ENCODE measurements around the gene TSPAN5. TPM values are rescaled to one million over a fixed set of nuclear protein-coding genes. Genes with fewer than 3 reads are reported as not detected.

TSPAN5 gene
- total and polyA plus RNA-seq, 2 of the 4 experiments (the other 2 are of a cell fraction): 64.8 to 79.6 TPM

DNA sequence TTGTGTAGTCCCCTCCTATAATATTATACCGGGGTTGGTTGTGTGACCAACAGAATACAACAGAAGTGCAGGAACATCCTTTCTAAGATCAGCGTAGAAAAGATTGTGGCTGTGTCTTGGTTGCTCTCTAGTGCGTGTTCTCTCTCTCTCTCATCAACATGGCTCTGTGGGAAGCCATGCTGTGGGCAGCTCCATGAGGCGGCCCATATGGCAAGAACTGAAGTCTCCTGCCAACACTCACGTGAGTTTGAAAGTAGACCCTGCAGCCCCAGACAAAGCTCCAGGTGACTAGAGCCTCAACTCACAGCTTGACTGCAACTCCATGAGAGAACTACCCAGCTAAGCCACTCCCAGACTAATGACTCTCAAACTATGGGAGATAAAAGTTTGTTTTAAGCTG lies 118.7 kb downstream of the TSPAN5 start:
- WGBS, 2 experiments (ENCODE audit: extremely low coverage in 2 of 2, insufficient read length in 1 of 2): no CpG with 5 or more reads among the region's 5 CpGs
- Histone ChIP-seq H3K4me2 (ENCODE audit: low read depth, low read length) (no peak overlapping the region), H3K9ac (ENCODE audit: low read depth, low read length) (no peak overlapping the region), H3K9me1 (ENCODE audit: insufficient read depth, low read length) (peaks cover 12% of the 10 kb centered on the region), H3K27ac (ENCODE audit: insufficient read depth, low read length) (no peak overlapping the region), H3K79me1 (ENCODE audit: low read depth in 1 of 2, low read length in 2 of 2) (peaks cover 34 to 59% of the 10 kb centered on the region in 2 experiments), H3K4me1 (ENCODE audit: control insufficient read depth, insufficient read depth, low read length) (peaks cover 4% of the 10 kb centered on the region; the same call in 1 of the 2 replicates), H3K36me3 (ENCODE audit: control insufficient read depth, insufficient read depth, low read length) (no peaks in the 10 kb centered on the region; the same call in 1 of the 2 replicates), H2BK15ac (ENCODE audit: low read depth, low read length) (no peak overlapping the region), H2BK5ac (ENCODE audit: low read depth, low read length, poor library complexity, severe bottlenecking) (no peak overlapping the region), H3K9me3 (ENCODE audit: control insufficient read depth, insufficient read depth, low read length) (no peaks in the 10 kb centered on the region), H3K23ac (ENCODE audit: low read depth, low read length) (no peak overlapping the region), H2BK120ac (ENCODE audit: low read depth, low read length) (no peak overlapping the region), H3K4ac (ENCODE audit: low read depth, low read length) (no peak overlapping the region), H2BK20ac (ENCODE audit: low read depth, low read length) (no peak overlapping the region), H2AK5ac (ENCODE audit: low read depth, low read length) (no peak overlapping the region), H4K8ac (ENCODE audit: low read depth in 2 of 2, low read length in 2 of 2) (no peak overlapping the region), H2AFZ (replicated peaks; ENCODE audit: low read length, poor library complexity) (no peak overlapping the region), H3K27me3 (ENCODE audit: control insufficient read depth, insufficient read depth, low read length) (no peaks in the 10 kb centered on the region), H4K91ac (ENCODE audit: insufficient read depth, low read depth, low read length) (no peak overlapping the region), H4K5ac (ENCODE audit: low read depth, low read length) (no peak overlapping the region), H3K4me3 (ENCODE audit: insufficient read depth, low read depth, low read length) (no peak overlapping the region), H3K14ac (replicated peaks; ENCODE audit: low read depth, low read length) (no peak overlapping the region), H4K20me1 (ENCODE audit: insufficient read depth, low read length) (peaks cover 8% of the 10 kb centered on the region; the same call in 1 of the 2 replicates), H3K18ac (ENCODE audit: low read depth, low read length) (no peak overlapping the region), H3K56ac (ENCODE audit: extremely low read depth, insufficient read depth, low read length) (no peak overlapping the region), H2AK9ac (replicated peaks; ENCODE audit: low read depth, low read length, poor library complexity) (no peak overlapping the region)
- DNase-seq: no peak
- in situ Hi-C loops (cut with MboI; ENCODE audit: low sequenced_read_pairs) (no loop called here), dilution Hi-C loops (cut with HindIII; ENCODE audit: low sequenced_read_pairs, unreplicated experiment) (no loop called here), intact Hi-C loops (cut with micrococcal nuclease) (no loop called here)
- no peak; the same call in 1 of the 2 replicates for ATAC-seq (ENCODE audit: low read depth)
- ChIA-PET CTCF (interaction anchor here (1.4 kb wide), 1 partner anchor 24 kb away, joined by 3 read pairs; no protein-coding TSS in a partner anchor), POLR2A (ENCODE audit: unreplicated experiment) (no interaction called here)
- TF ChIP-seq RAD21 (IDR thresholded peaks at IDR 0.05; ENCODE audit: low read length) (no peak), CEBPB (IDR thresholded peaks at IDR 0.05; ENCODE audit: low read depth, low read length) (no peak), NFE2L2 (IDR thresholded peaks at IDR 0.05; ENCODE audit: low read depth, low read length) (no peak), BHLHE40 (IDR thresholded peaks at IDR 0.05; ENCODE audit: low read depth, low read length) (no peak), POLR2A (IDR thresholded peaks at IDR 0.05; ENCODE audit: low read depth, low read length) (no peak), CHD1 (IDR thresholded peaks at IDR 0.05; ENCODE audit: low read depth, low read length) (no peak), FOS (IDR thresholded peaks at IDR 0.05; ENCODE audit: low read depth, low read length) (no peak), RFX5 (IDR thresholded peaks at IDR 0.05; ENCODE audit: low read depth, low read length) (no peak)
- TF ChIP-seq, protein P1, sequence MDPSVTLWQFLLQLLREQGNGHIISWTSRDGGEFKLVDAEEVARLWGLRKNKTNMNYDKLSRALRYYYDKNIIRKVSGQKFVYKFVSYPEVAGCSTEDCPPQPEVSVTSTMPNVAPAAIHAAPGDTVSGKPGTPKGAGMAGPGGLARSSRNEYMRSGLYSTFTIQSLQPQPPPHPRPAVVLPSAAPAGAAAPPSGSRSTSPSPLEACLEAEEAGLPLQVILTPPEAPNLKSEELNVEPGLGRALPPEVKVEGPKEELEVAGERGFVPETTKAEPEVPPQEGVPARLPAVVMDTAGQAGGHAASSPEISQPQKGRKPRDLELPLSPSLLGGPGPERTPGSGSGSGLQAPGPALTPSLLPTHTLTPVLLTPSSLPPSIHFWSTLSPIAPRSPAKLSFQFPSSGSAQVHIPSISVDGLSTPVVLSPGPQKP (IDR thresholded peaks at IDR 0.05; ENCODE audit: borderline replicate concordance, low read depth, low read length): no peak
- BruUV-seq (replicated peaks): no TSS peak

Measured in IMR-90 (cell line).